ENCODE data around the gene SNAP47.

Gene SNAP47

GRCh38 chr1:227780101-227781044, 45.1 kb downstream of the SNAP47 start:
- in situ Hi-C loops (cut with HindIII; ENCODE audit: low sequenced_read_pairs) = no loop called here
- no peak overlapping the region for H3K4me3 ChIP-seq (ENCODE audit: low read depth, low read length)
- no peak for TF ChIP-seq CTCF (IDR thresholded peaks at IDR 0.05; ENCODE audit: low read depth, low read length, missing control alignments)
- no peak for DNase-seq (ENCODE audit: low read depth)

GRCh38 chr1:227781314-227781930, 46.2 kb downstream of the SNAP47 start:
- no peak for DNase-seq (ENCODE audit: low read depth)
- no peak overlapping the region for H3K4me3 ChIP-seq (ENCODE audit: low read depth, low read length)
- in situ Hi-C loops (cut with HindIII; ENCODE audit: low sequenced_read_pairs) = no loop called here
- TF ChIP-seq CTCF (IDR thresholded peaks at IDR 0.05; ENCODE audit: low read depth, low read length, missing control alignments) = no peak

GRCh38 chr1:227782226-227782625, 47.0 kb downstream of the SNAP47 start:
- in situ Hi-C loops (cut with HindIII; ENCODE audit: low sequenced_read_pairs) = no loop called here
- DNase-seq (ENCODE audit: low read depth) = no peak
- no peak for TF ChIP-seq CTCF (IDR thresholded peaks at IDR 0.05; ENCODE audit: low read depth, low read length, missing control alignments)
- H3K4me3 ChIP-seq (ENCODE audit: low read depth, low read length) = no peak overlapping the region

- in situ Hi-C loops (cut with HindIII; ENCODE audit: low sequenced_read_pairs) = no loop called here
- no peak for DNase-seq (ENCODE audit: low read depth)
- no peak overlapping the region for H3K4me3 ChIP-seq (ENCODE audit: low read depth, low read length)
- no peak for TF ChIP-seq CTCF (IDR thresholded peaks at IDR 0.05; ENCODE audit: low read depth, low read length, missing control alignments)
These were observed 50.0 kb downstream of the SNAP47 start for GRCh38 chr1:227785094-227785804.

- in situ Hi-C loops (cut with HindIII; ENCODE audit: low sequenced_read_pairs) = no loop called here
- no peak for TF ChIP-seq CTCF (IDR thresholded peaks at IDR 0.05; ENCODE audit: low read depth, low read length, missing control alignments)
- DNase-seq (ENCODE audit: low read depth) = no peak
- no peak overlapping the region for H3K4me3 ChIP-seq (ENCODE audit: low read depth, low read length)
These were observed 50.8 kb downstream of the SNAP47 start for GRCh38 chr1:227785805-227786671.

All from astrocyte of the cerebellum (primary cell).